Body of pancreas (tissue), 4 donors: ENCODE results near the gene RNASE3. TPM values are rescaled to one million over a fixed set of nuclear protein-coding genes. Genes with fewer than 3 reads are reported as not detected.

Source experiments
- ATAC-seq: fragments of 150-250 bp; one replicate; pipeline ENCODE4 v1.9.1; 2016
- DNase-seq, 4 donors: peaks; one replicate each; pipeline ENCODE4 v3.0.0-alpha.2; 2019
- H3K27ac ChIP-seq, 4 donors: fragments of 200-600 bp; sonication (generic); 1 replicate in 3 of 4; 2 replicates in 1 of 4; pipeline versions ENCODE4 v1.5.1 to v1.6.1; 2016 to 2019; ENCODE audit warnings: mild to moderate bottlenecking in 1 of 4, mixed read lengths in 1 of 4, moderate library complexity in 1 of 4
- H3K27me3 ChIP-seq, 2 donors: fragments of 200-600 bp; sonication (generic); one replicate each; pipeline ENCODE4 v1.6.0; 2016; ENCODE audit warnings: mild to moderate bottlenecking in 1 of 2
- H3K36me3 ChIP-seq, 2 donors: fragments of 200-600 bp; sonication (generic); replicated peaks in 1 of 2; 2 replicates each; pipeline ENCODE4 v1.5.1; 2016; ENCODE audit warnings: low read depth in 2 of 2; ENCODE audit not compliant: insufficient read depth in 1 of 2
- H3K4me1 ChIP-seq: fragments of 200-600 bp; sonication (generic); one replicate; pipeline ENCODE4 v1.6.0; 2016
- H3K4me3 ChIP-seq, 2 donors: fragments of 200-600 bp; sonication (generic); 1 replicate in 1 of 2; 2 replicates in 1 of 2; pipeline ENCODE4 v1.5.1; 2016 to 2019
- H3K9me3 ChIP-seq, 3 donors: fragments of 200-600 bp; sonication (generic); 1 replicate in 2 of 3; 2 replicates in 1 of 3; pipeline ENCODE4 v1.5.1; 2016
- POLR2A ChIP-seq, 3 donors: fragments of 450-650 bp; IDR thresholded peaks; one replicate each; pipeline ENCODE4 v1.6.1; 2016; ENCODE audit warnings: antibody characterized with exemption in 3 of 3, mild to moderate bottlenecking in 2 of 3
- WGBS, 2 donors: methylation state at CpG; one replicate each; pipeline ENCODE4 v1.1.5; 2017; 5-methylcytosine and 5-hydroxymethylcytosine counted together
- intact Hi-C: fragments of 100-400 bp; cut with DNase I; formaldehyde crosslinking; loops from one replicate; pipeline ENCODE4 v1.15.1; 2023
- total RNA-seq, 2 donors: library from RNA; depleted of rRNA; stranded (reverse); fragments of >200 nt; gene quantifications; one replicate each; pipeline ENCODE4 v1.1.0, GENCODE V29; 2016
- TF ChIP-seq, protein P1 (sequence below), 7 experiments: fragments of 450-650 bp in 4 of 7; fragments of 200-600 bp in 3 of 7; sonication (generic) in 3 of 7; IDR thresholded peaks; one replicate each; pipeline ENCODE4 v1.5.1; 2016 to 2019; ENCODE audit warnings: antibody characterized with exemption in 7 of 7

The RNASE3 gene
- total RNA-seq, 2 donors from 2014 or later, result not detected

DNA sequence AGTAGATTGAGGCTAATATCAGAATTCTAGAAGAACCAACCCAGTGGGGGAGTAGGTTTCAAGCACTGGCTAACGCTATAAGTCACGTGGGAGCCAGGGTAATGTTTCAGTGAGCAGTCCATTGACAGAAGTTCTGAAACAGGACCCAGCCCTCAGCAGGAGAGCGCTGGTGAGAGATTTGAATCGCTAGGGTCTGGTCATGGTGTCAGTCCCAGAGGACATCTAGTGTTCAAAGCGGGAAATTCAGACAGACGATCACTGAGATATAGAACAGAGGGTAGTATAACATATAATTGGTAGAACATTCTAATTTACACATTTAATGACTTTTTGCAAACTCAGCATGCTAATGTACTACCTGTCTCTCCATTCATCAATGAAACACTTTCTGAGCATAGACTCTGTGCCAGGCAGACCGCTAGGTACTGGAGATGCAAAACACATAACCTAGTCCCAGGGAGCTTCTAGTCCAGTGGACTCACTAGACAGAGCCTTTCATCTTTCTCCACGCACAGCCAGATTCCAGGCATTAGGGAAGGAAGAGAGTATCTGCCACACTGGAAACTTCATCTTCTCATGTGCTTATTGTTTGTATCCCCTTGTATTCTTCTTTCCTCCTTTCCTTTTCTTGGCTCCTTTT, 35.4 kb upstream of the RNASE3 start:
- Histone ChIP-seq H3K9me3 (no peaks in the 10 kb centered on the region), H3K4me3 (no peak overlapping the region), H3K27me3 (no peaks in the 10 kb centered on the region), H3K4me1 (peaks cover 11% of the 10 kb centered on the region), H3K27ac (no peak overlapping the region), H3K36me3 (no peaks in the 10 kb centered on the region)
- DNase-seq (peak; percentile 65 to 83 (median 76)), ATAC-seq (peak; percentile 96)
- intact Hi-C loops, result loop anchor here (5.0 to 10.0 kb wide), 2 partner anchors 109 to 158 kb away; no protein-coding TSS in a partner anchor
- TF ChIP-seq, protein P1, sequence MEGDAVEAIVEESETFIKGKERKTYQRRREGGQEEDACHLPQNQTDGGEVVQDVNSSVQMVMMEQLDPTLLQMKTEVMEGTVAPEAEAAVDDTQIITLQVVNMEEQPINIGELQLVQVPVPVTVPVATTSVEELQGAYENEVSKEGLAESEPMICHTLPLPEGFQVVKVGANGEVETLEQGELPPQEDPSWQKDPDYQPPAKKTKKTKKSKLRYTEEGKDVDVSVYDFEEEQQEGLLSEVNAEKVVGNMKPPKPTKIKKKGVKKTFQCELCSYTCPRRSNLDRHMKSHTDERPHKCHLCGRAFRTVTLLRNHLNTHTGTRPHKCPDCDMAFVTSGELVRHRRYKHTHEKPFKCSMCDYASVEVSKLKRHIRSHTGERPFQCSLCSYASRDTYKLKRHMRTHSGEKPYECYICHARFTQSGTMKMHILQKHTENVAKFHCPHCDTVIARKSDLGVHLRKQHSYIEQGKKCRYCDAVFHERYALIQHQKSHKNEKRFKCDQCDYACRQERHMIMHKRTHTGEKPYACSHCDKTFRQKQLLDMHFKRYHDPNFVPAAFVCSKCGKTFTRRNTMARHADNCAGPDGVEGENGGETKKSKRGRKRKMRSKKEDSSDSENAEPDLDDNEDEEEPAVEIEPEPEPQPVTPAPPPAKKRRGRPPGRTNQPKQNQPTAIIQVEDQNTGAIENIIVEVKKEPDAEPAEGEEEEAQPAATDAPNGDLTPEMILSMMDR (IDR thresholded peaks at IDR 0.05), result peak; percentile 61 to 95 (median 92)
- no peak for TF ChIP-seq POLR2A (IDR thresholded peaks at IDR 0.05)
- WGBS, 2 donors, result 3 to 7% methylated on average over 8 of the region's 8 CpGs

DNA sequence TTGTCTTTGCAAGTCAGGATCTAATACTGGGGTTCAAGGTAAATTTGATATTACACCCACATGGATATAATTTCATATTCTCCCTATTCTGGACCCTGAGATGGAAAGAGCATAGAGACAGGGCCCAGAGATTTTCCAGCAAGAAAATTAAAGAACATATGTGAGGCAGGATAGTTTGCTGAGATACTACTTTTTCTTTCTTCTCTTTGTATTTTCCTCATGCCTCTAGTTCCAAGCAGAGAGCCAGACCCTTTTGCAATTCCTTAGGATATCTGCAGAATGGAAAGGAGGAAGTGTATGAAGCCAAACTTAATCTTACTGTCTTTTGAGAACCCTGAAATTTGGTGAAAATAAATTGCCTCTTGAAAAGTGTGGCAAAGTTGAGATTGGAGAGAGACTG, 34.0 kb upstream of the RNASE3 start:
- Histone ChIP-seq H3K27me3 (no peaks in the 10 kb centered on the region), H3K36me3 (no peaks in the 10 kb centered on the region), H3K4me3 (no peak overlapping the region), H3K27ac (no peak overlapping the region), H3K4me1 (peaks cover 11% of the 10 kb centered on the region), H3K9me3 (no peaks in the 10 kb centered on the region)
- TF ChIP-seq, protein P1 (IDR thresholded peaks at IDR 0.05), result no peak
- TF ChIP-seq POLR2A (IDR thresholded peaks at IDR 0.05), result no peak
- intact Hi-C loops, result loop anchor here (5.0 to 10.0 kb wide), 2 partner anchors 108 to 160 kb away; no protein-coding TSS in a partner anchor
- DNase-seq (no peak), ATAC-seq (no peak)

DNA sequence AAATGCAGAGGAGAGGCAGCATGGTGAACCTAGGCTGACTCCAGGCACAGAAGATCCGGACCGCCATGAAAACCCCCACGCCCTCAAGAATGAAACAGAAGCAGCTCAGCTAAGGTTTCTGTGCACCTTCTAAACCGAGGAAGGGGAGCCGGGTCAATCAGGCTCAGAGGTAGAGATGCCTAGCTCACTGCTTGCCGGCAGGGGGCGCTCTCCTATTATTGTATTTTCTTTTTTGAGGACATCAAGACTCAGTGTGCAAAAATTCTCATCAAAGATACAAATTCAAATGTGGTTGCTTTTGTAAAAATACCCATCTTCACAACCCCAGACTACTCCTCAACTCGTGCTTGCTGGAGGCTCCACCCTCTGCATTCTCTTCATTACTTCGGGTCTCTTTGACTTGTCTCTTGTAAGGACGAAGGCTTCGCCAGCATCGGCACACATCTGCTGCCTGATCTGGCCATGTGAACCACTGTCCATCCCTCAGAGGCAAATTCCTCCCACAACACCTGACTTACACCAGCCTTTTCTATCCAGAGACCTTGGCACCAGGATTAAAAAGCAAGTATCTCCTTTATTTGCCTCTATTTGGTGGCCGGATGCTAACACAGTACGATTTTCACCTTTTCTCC, 33.4 kb upstream of the RNASE3 start:
- Histone ChIP-seq H3K27me3 (no peaks in the 10 kb centered on the region), H3K4me1 (peaks cover 11% of the 10 kb centered on the region), H3K27ac (no peak overlapping the region), H3K9me3 (no peaks in the 10 kb centered on the region), H3K36me3 (no peaks in the 10 kb centered on the region), H3K4me3 (no peak overlapping the region)
- peak; percentile 70 to 80 (median 74) for DNase-seq
- intact Hi-C loops, result loop anchor here (5.0 to 10.0 kb wide), 2 partner anchors 107 to 160 kb away; no protein-coding TSS in a partner anchor
- TF ChIP-seq POLR2A (IDR thresholded peaks at IDR 0.05), result no peak
- TF ChIP-seq, protein P1 (IDR thresholded peaks at IDR 0.05), result peak; percentile 66 to 96 (median 83)
- 25 to 30% methylated on average over 14 of the region's 14 CpGs for WGBS, 2 donors
- ATAC-seq, result peak; percentile 66

DNA sequence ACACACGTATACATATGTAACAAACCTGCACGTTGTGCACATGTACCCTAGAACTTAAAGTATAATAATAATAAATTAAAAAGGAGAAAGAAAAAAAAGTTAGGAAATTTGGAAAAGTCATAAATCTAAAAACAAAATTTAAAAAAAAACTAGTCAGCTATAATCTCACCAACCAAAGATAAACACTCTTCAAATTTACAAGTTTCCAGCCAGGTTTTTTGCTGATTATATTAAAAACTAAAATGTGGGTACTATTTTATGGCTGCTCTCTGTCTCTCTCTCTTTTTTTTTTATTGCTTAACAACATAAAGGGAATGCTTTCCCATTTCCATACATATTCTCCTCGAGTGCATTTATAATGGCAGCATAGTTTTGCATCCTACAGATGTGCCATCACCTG, 25.0 kb upstream of the RNASE3 start:
- TF ChIP-seq, protein P1 (IDR thresholded peaks at IDR 0.05), result no peak
- no peak for TF ChIP-seq POLR2A (IDR thresholded peaks at IDR 0.05)
- DNase-seq, result no peak
- Histone ChIP-seq H3K27ac (no peak overlapping the region), H3K4me3 (no peak overlapping the region), H3K9me3 (no peaks in the 10 kb centered on the region), H3K36me3 (no peaks in the 10 kb centered on the region), H3K4me1 (no peaks in the 10 kb centered on the region), H3K27me3 (no peaks in the 10 kb centered on the region)
- WGBS, 2 donors, result 63 to 72% methylated on average over 3 of the region's 3 CpGs
- intact Hi-C loops, result no loop called here
- no peak for ATAC-seq
